GM19238 (cell line): ENCODE measurements around the gene NFIX.
"Not testable (repeated sequence)": the region's sequence is repeated elsewhere in the genome, so short reads cannot be mapped to it uniquely, and the experiment has no call there.

ENCODE experiments used
- DNase-seq: peaks from one replicate; pipeline ENCODE4 v3.0.0; 2011; ENCODE audit warnings: low spot score; ENCODE audit not compliant: insufficient read length

The NFIX gene

GRCh38 chr19:12957389-12957952 is 37.8 kb upstream of the NFIX start:
- not testable (repeated sequence) for DNase-seq

- DNase-seq = no peak
These were observed 35.8 kb upstream of the NFIX start for GRCh38 chr19:12959481-12959880.

- peak; percentile 84 for DNase-seq
These were observed 30.1 kb upstream of the NFIX start for GRCh38 chr19:12965017-12965811.

- no peak for DNase-seq
These were observed 29.5 kb upstream of the NFIX start for GRCh38 chr19:12965812-12966135.

GRCh38 chr19:12967907-12968306 is 27.4 kb upstream of the NFIX start:
- DNase-seq = no peak

GRCh38 chr19:12969292-12969988 is 25.8 kb upstream of the NFIX start, which contains the start of gene DAND5:
TSS of gene DAND5 (plus strand) at chr19:12969576. CDS start at chr19:12969661, 85 bp downstream.
- no peak for DNase-seq

GRCh38 chr19:12970070-12970820 is 25.0 kb upstream of the NFIX start:
- no peak for DNase-seq

GRCh38 chr19:12973236-12973635 is 22.0 kb upstream of the NFIX start:
- no peak for DNase-seq

- DNase-seq = no peak
These were observed 20.7 kb upstream of the NFIX start for GRCh38 chr19:12974301-12975220.

- no peak for DNase-seq
These were observed 20.0 kb upstream of the NFIX start for GRCh38 chr19:12975221-12975741.

GRCh38 chr19:12976109-12976508 is 19.2 kb upstream of the NFIX start:
- DNase-seq = not testable (repeated sequence)

GRCh38 chr19:12979974-12980373 is 15.3 kb upstream of the NFIX start:
- DNase-seq = no peak

GRCh38 chr19:12982648-12983047 is 12.6 kb upstream of the NFIX start:
- DNase-seq = no peak

- DNase-seq = no peak
These were observed 12.2 kb upstream of the NFIX start for GRCh38 chr19:12983091-12983490.

- DNase-seq = peak; percentile 76
These were observed 11.6 kb upstream of the NFIX start for GRCh38 chr19:12983542-12984142.

GRCh38 chr19:12984143-12984627 is 11.1 kb upstream of the NFIX start:
- no peak for DNase-seq

GRCh38 chr19:12984683-12985048 is 10.6 kb upstream of the NFIX start:
- DNase-seq = no peak

- DNase-seq = no peak
These were observed 10.1 kb upstream of the NFIX start for GRCh38 chr19:12985049-12985776.

- no peak for DNase-seq
These were observed 8.5 kb upstream of the NFIX start for GRCh38 chr19:12986726-12987125.
